ENCODE measurements around the gene CELA2A. TPM values are rescaled to one million over a fixed set of nuclear protein-coding genes. Genes with fewer than 3 reads are reported as not detected.

Gene CELA2A
- 0.74 TPM for total RNA-seq
- long read RNA-seq: 0 reads

DNA sequence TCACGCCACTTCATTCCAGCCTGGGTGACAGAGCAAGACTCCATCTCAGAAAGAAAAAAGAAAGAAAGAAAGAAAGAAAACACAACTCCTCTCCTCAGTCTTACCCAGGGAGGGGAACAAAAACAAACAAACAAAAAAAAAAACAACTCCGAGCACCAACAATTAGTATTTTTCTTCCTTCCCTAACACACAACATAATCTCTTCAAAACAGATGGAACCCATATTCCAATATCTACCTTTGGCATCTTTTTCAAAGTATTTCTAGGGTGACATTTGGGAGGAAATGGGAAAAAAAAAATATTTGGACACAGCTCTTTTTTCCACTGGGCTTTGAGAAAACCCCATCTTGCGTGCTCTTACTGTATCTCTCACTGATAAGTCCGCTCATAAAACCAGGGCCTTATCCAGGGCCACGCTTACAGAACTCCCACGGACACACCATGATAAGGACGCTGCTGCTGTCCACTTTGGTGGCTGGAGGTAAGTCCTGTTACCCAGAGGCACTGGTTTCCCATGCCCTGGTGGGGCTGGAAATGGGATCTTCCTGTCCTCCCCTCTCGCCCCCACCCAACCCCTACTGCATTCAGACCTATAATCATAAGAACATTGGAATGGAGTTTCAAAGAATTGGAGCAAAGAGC, at the start of gene CELA2A:
TSS of gene CELA2A (plus strand) at position 420 of the 642 bp plus-strand sequence. CDS start at position 442, 22 bp downstream.
- no peak for DNase-seq (ENCODE audit: low spot score)

DNA sequence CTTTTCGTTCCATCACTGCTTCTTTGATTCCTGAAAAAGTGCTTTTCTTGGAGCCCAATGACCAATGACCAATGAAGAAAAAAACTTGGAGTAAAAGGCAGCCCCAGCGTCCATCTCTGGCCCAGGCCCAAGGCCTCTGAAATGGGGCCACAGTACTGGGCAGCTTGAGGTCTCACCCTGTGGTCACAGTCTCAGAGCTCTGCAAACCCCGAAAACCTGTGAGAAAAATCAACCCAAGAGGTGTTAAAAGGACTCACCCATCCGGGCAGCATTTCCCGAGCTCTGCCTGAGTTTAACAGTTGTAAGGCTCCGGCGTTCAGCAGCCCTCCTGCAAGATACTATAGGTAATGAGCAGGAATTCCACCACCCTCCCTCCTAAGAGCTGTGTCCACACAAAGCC, 49.0 kb upstream of the CELA2A start:
- DNase-seq (ENCODE audit: low spot score): no peak

GRCh38 chr1:15408890-15409387, 47.6 kb upstream of the CELA2A start:
- no peak for DNase-seq (ENCODE audit: low spot score)

GRCh38 chr1:15409388-15410222, 46.9 kb upstream of the CELA2A start, which contains the start of gene EFHD2:
TSS of gene EFHD2 (plus strand) at chr1:15409888. CDS start at chr1:15409972, 84 bp downstream.
- DNase-seq (ENCODE audit: low spot score): no peak

DNA sequence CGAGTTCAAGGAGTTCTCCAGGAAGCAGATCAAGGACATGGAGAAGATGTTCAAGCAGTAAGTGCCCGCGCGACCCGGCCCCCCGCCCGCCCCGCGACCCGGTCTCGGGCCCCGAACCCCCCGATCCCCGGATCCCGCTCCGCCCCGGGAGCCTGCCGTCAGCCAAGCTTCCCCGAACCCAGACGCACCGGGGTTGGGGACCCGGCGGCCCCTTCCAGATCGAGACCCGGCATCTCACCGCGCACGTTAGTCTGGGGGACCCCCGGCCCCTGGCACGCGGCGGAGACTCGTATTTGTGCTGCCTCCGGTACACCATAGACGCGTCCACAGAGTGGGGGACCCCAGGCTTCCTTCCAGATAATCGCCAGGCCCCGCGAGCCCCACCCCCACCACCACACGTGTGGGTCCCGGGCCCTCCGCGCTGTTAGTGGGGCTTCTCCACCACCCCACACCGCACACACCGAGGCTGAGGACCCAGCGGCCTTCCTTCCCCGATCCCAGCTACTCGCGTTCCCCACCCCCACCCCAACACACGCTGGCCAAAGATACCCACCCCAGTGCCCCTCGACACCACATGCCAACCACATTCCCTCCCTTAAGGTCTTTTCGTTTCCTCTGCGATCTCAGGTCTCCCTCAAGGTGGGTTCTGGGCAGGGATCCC, 46.2 kb upstream of the CELA2A start:
- DNase-seq (ENCODE audit: low spot score): no peak

DNA sequence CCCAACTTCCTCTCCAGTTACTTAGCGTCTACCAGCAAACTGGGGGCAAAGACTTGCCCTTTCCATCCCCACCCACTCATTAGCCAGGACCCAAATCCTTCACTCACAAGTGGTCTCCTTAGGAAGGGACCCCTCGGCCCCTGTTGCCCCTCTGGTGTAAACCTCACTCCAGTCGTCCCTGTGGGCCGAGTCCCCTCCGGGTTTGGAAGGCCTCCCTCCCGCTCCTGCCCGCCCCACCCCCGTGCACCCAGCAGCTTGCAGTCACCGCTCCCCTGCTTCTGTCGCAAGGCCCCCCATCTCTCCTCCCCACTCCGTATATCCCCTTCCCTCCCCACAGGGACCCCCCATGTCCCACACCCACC, 45.7 kb upstream of the CELA2A start:
- no peak for DNase-seq (ENCODE audit: low spot score)

- no peak for DNase-seq (ENCODE audit: low spot score)
Observed at GRCh38 chr1:15411593-15412137, 44.9 kb upstream of the CELA2A start.

DNA sequence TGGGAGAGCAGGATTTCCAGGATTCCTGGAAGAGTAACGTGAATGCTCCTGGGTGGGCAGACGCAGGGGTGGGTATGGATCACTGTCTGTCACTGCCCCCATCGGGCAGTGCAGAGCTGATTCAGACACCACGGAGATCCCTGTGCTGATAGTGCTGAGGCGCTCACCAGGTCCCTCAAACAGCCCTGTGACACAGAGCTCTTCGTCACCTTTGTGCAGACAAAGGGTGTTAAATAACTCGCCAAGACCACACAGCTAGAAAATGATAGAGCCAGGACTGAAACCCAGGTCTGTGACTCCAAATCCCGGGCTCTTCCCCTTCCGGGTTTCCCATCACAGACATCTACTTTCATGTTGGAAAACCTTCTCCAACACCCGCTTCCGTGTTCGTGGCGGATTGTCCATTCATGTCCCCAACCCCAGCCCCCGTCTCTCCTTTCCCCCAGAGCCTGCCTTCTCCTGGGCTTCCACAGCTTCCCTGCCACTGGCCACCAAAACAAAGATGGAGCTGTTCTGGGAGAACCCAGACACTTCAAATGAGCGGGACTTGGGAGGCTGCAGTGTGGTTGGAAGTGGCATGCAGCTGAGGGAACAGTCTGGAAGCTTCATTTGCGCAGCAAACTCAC, 44.2 kb upstream of the CELA2A start:
- no peak for DNase-seq (ENCODE audit: low spot score)

GRCh38 chr1:15412843-15413242, 43.7 kb upstream of the CELA2A start:
- DNase-seq (ENCODE audit: low spot score): no peak

DNA sequence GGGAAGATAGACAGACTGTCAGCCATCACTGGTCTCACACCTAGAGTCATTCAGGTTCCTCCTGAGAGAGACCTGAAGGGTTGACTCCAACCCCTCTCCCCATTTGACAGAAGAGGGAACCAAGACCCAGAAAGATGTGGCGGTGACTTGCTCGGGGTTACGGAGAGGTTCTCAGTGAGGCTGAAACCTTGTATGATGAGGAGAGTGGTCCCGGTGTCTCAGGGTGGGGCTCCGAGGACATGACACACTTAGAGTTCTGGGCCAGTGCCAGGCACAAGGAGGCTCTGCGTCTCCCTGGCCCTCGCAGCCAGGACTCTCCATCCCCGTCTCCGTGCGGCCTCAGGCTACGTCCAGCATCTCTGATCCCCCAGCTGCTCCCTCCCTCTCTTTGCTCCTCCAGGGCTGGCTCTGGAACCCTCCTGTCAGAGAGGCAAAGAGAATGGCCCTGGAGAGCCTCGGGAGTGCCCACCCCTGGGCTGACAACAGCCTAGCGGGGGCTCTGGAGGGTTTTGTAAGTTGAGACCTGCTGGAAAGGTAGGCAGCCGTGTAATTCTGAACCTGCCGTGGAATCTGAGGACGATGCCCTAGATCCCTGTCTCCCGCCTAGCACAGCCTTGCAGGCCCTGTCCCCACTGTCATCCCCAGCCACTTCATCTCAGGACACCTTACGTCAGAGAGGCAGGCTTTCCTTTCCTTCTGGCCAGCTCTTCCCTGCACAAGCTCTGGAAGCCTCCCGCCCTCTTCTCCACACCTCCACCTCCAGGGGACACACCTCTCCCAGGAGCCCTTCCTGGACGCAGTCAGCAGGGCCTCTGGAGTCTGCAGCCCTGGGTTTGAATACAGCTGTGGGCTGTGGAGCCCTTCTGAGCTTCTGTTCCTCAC, 42.7 kb upstream of the CELA2A start:
- no peak for DNase-seq (ENCODE audit: low spot score)

DNA sequence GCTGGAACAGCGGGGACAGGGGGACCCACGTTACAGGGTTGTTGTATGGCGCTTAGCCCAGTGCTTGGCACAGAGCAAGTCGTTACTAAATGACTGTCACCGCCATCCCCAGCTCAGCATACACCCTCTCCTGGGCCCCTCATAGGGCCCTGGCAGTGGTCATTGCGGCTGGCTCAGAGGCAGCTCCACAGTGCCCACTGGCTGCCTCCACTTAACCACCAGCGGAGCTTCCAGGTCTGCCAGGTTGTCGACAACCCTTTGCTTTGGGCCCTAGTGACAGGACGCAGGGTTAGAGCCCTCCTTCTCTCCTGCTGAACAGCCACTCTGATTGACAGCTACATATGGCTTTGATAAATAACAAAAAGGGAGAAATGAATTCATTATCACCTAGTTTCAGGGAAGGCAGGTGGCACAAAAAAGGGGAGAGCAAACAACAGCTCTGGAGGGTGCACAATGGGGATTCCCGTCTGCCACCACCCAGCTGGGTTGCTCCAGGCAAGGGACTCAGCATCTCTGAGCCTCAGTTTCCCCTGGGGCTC, 42.0 kb upstream of the CELA2A start:
- DNase-seq (ENCODE audit: low spot score): no peak

- DNase-seq (ENCODE audit: low spot score): no peak
Observed at GRCh38 chr1:15417059-15417934, 39.2 kb upstream of the CELA2A start.

DNA sequence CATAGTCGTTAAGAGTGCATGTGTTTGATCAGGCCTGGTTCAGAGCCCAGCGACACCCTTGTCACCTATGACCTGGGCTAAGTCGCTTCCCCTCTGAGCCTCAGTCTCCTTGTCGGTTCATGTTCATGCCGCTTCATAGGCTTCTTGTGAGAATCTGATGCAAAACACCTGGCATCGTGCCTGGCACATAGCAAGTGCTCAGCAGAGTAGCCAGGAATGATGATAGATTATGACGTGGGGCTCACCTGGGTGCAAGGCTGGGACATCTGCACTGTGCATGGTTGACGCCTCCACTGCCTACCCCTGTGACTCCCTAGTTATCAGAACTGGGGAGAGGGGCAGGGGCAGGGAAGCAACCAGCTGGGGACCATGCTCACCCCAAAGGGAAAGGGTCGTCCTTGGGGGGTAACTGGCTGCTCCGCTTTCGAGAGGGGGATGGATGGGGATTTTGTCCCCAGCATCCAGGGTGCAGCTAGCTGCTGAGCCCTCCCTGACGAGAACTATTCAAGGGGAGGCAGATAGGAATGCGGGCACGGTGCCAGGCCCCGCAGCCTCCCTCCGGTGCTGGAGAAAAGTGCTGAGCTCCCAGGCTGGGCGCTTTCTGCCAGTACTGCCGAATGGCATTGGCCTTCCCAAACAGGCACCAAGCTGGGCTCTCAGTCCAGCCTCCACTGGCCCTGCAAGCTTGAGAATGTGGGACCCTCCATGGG, 37.6 kb upstream of the CELA2A start:
- DNase-seq (ENCODE audit: low spot score): no peak

- no peak for DNase-seq (ENCODE audit: low spot score)
Observed at GRCh38 chr1:15420853-15421465, 35.6 kb upstream of the CELA2A start.

- no peak for DNase-seq (ENCODE audit: low spot score)
Observed at GRCh38 chr1:15422871-15423270, 33.7 kb upstream of the CELA2A start.

GRCh38 chr1:15423355-15424077, 33.0 kb upstream of the CELA2A start:
- no peak for DNase-seq (ENCODE audit: low spot score)

- no peak for DNase-seq (ENCODE audit: low spot score)
Observed at GRCh38 chr1:15424146-15424667, 32.3 kb upstream of the CELA2A start.

Measured in mesenteric fat pad (tissue), 1 donor.